ENCODE measurements around the gene MAD1L1.

DNA sequence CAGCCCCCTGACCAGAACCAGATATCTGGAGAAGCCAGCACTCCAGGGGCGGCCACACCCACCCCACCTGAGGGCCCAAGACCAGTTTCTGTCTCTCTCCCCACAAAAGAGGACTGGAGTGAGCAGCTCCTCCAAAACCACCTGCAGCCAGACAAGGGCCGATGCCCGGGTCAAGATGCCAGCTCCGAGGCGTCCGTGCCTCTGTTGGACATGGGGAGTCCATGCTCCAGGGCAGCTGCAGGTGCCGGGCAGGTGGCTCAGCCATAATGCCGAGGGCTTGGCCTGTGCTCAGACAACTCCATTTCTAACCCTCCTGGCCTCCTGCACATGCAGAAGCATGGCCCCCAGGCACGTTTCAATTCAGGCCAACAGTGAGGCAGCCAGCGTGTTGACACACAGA, 234.6 kb downstream of the MAD1L1 start:
- TF ChIP-seq, protein P1, sequence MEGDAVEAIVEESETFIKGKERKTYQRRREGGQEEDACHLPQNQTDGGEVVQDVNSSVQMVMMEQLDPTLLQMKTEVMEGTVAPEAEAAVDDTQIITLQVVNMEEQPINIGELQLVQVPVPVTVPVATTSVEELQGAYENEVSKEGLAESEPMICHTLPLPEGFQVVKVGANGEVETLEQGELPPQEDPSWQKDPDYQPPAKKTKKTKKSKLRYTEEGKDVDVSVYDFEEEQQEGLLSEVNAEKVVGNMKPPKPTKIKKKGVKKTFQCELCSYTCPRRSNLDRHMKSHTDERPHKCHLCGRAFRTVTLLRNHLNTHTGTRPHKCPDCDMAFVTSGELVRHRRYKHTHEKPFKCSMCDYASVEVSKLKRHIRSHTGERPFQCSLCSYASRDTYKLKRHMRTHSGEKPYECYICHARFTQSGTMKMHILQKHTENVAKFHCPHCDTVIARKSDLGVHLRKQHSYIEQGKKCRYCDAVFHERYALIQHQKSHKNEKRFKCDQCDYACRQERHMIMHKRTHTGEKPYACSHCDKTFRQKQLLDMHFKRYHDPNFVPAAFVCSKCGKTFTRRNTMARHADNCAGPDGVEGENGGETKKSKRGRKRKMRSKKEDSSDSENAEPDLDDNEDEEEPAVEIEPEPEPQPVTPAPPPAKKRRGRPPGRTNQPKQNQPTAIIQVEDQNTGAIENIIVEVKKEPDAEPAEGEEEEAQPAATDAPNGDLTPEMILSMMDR (conservative IDR thresholded peaks at IDR 0.05; ENCODE audit: low read depth, low read length), result no peak
- TF ChIP-seq EZH2 (IDR thresholded peaks at IDR 0.05; ENCODE audit: borderline replicate concordance, low read depth, low read length, poor library complexity, severe bottlenecking), result no peak
